Liver (tissue), 9 donors: ENCODE results near the gene EVA1B. TPM values are rescaled to one million over a fixed set of nuclear protein-coding genes. Genes with fewer than 3 reads are reported as not detected.

ENCODE experiments used
- DNase-seq: peaks from one replicate; pipeline ENCODE4 v3.0.0-alpha.2; 2017; ENCODE audit warnings: low spot score
- H3K27ac ChIP-seq, 2 donors: one replicate each; pipeline ENCODE4 v1.7.0; 2013; ENCODE audit warnings: inconsistent platforms in 2 of 2, low read length in 2 of 2, control low read depth in 1 of 2, low read depth in 1 of 2, mild to moderate bottlenecking in 1 of 2
- H3K27me3 ChIP-seq, 4 donors: one replicate each; pipeline versions ENCODE4 v1.6.1 to v1.7.0; 2013; ENCODE audit warnings: low read length in 3 of 4, inconsistent platforms in 1 of 4, mild to moderate bottlenecking in 1 of 4, moderate library complexity in 1 of 4; ENCODE audit not compliant: control insufficient read depth in 4 of 4, insufficient read depth in 4 of 4
- H3K36me3 ChIP-seq, 4 donors: one replicate each; pipeline versions ENCODE4 v1.6.1 to v1.7.0; 2013; ENCODE audit warnings: low read length in 3 of 4, mild to moderate bottlenecking in 3 of 4, low read depth in 1 of 4, moderate library complexity in 1 of 4; ENCODE audit not compliant: control insufficient read depth in 4 of 4, insufficient read depth in 3 of 4
- H3K4me1 ChIP-seq, 4 donors: one replicate each; pipeline versions ENCODE4 v1.6.1 to v1.7.0; 2013; ENCODE audit warnings: low read length in 3 of 4, mild to moderate bottlenecking in 3 of 4, moderate library complexity in 1 of 4; ENCODE audit not compliant: control insufficient read depth in 4 of 4, insufficient read depth in 4 of 4
- H3K4me3 ChIP-seq, 3 donors: one replicate each; pipeline versions ENCODE4 v1.6.1 to v1.7.0; 2013; ENCODE audit warnings: low read length in 3 of 3, control low read depth in 1 of 3, low read depth in 1 of 3, mild to moderate bottlenecking in 1 of 3
- H3K9ac ChIP-seq, 2 donors: one replicate each; pipeline ENCODE4 v1.7.0; 2013; ENCODE audit warnings: low read length in 2 of 2, mild to moderate bottlenecking in 2 of 2, moderate library complexity in 2 of 2, control low read depth in 1 of 2, low read depth in 1 of 2
- H3K9me3 ChIP-seq, 4 donors: one replicate each; pipeline versions ENCODE4 v1.6.1 to v1.7.0; 2013; ENCODE audit warnings: low read length in 3 of 4; ENCODE audit not compliant: control insufficient read depth in 4 of 4
- EGR1 ChIP-seq, 2 donors: IDR thresholded peaks; 2 replicates each; pipeline ENCODE4 v1.6.1; 2016 to 2018; ENCODE audit warnings: antibody characterized with exemption in 2 of 2, low read depth in 2 of 2
- FOXA1 ChIP-seq: IDR thresholded peaks from 2 replicates; pipeline ENCODE4 v1.6.1; 2016; ENCODE audit warnings: antibody characterized with exemption
- FOXA2 ChIP-seq: IDR thresholded peaks from 2 replicates; pipeline ENCODE4 v1.6.1; 2016; ENCODE audit warnings: antibody characterized with exemption
- GABPA ChIP-seq, 2 donors: IDR thresholded peaks in 1 of 2; conservative IDR thresholded peaks in 1 of 2; 2 replicates each; pipeline ENCODE4 v1.6.1; 2016; ENCODE audit warnings: antibody characterized with exemption in 2 of 2, mild to moderate bottlenecking in 1 of 2, moderate library complexity in 1 of 2
- HNF4A ChIP-seq, 2 donors: conservative IDR thresholded peaks; 2 replicates each; pipeline ENCODE4 v1.6.1; 2016; ENCODE audit warnings: antibody characterized with exemption in 2 of 2, mild to moderate bottlenecking in 2 of 2
- HNF4G ChIP-seq: IDR thresholded peaks from 2 replicates; pipeline ENCODE4 v1.6.1; 2016; ENCODE audit warnings: antibody characterized with exemption
- JUND ChIP-seq, 2 donors: IDR thresholded peaks; 2 replicates each; pipeline ENCODE4 v1.6.1; 2016; ENCODE audit warnings: antibody characterized with exemption in 2 of 2
- MAX ChIP-seq: IDR thresholded peaks from 2 replicates; pipeline ENCODE4 v1.6.1; 2016; ENCODE audit warnings: antibody characterized with exemption
- NR2F2 ChIP-seq: IDR thresholded peaks from 2 replicates; pipeline ENCODE4 v1.6.1; 2016; ENCODE audit warnings: antibody characterized with exemption
- RAD21 ChIP-seq, 2 donors: IDR thresholded peaks; 2 replicates each; pipeline ENCODE4 v1.6.1; 2016; ENCODE audit warnings: antibody characterized with exemption in 2 of 2, mild to moderate bottlenecking in 2 of 2
- REST ChIP-seq: IDR thresholded peaks from 2 replicates; pipeline ENCODE4 v1.6.1; 2016; ENCODE audit warnings: antibody characterized with exemption, mild to moderate bottlenecking
- RXRA ChIP-seq, 2 donors: IDR thresholded peaks; 2 replicates each; pipeline ENCODE4 v1.6.1; 2017 to 2018; ENCODE audit warnings: antibody characterized with exemption in 2 of 2, mild to moderate bottlenecking in 1 of 2
- SP1 ChIP-seq: IDR thresholded peaks from 2 replicates; pipeline ENCODE4 v1.6.1; 2018; ENCODE audit warnings: antibody characterized with exemption, mild to moderate bottlenecking
- TAF1 ChIP-seq: conservative IDR thresholded peaks from 2 replicates; pipeline ENCODE4 v1.6.1; 2016; ENCODE audit warnings: antibody characterized with exemption, mild to moderate bottlenecking
- YY1 ChIP-seq: IDR thresholded peaks from 2 replicates; pipeline ENCODE4 v1.6.1; 2016; ENCODE audit warnings: antibody characterized with exemption, mild to moderate bottlenecking
- ZBTB33 ChIP-seq: IDR thresholded peaks from 2 replicates; pipeline ENCODE4 v1.6.1; 2016; ENCODE audit warnings: antibody characterized with exemption
- WGBS: extraction: QIAGEN DNeasy Blood & Tissue Kit; methylation state at CpG from one replicate; pipeline ENCODE4 v1.1.7; 2013; 5-methylcytosine and 5-hydroxymethylcytosine counted together
- polyA plus RNA-seq, 2 donors: library from polyadenylated mRNA; stranded (reverse) in 1 of 2; unstranded in 1 of 2; fragments of 200-250 nt in 1 of 2; fragments of >200 nt in 1 of 2; fragmentation: Nextera tagmentation in 1 of 2; extraction: Ambion mirVana in 1 of 2; gene quantifications; one replicate each; pipeline versions ENCODE4 v1.2.1 to v1.2.3, GENCODE V29; 2013 to 2015
- total RNA-seq, 2 donors: library from RNA; depleted of rRNA; stranded (reverse); fragments of >200 nt; gene quantifications; one replicate each; pipeline ENCODE4 v1.2.3, GENCODE V29; 2014
- TF ChIP-seq, protein P1 (sequence below): fragments of 150-350 bp; IDR thresholded peaks from 2 replicates; pipeline ENCODE4 v1.5.1; 2017; ENCODE audit warnings: improper control_type of control experiment, low read depth, low read length; ENCODE audit not compliant: missing input control
- TF ChIP-seq, protein P2 (sequence below): IDR thresholded peaks from 2 replicates; pipeline ENCODE4 v1.6.1; 2016; ENCODE audit warnings: antibody characterized with exemption
- donor health status: healthy.
- donor health status: healthy.
- donor health status: healthy.
- donor health status: healthy.
- donor health status: healthy.

The EVA1B gene
- total and polyA plus RNA-seq, 4 donors, result 3.3 to 22.7 (median 8.4) TPM

DNA sequence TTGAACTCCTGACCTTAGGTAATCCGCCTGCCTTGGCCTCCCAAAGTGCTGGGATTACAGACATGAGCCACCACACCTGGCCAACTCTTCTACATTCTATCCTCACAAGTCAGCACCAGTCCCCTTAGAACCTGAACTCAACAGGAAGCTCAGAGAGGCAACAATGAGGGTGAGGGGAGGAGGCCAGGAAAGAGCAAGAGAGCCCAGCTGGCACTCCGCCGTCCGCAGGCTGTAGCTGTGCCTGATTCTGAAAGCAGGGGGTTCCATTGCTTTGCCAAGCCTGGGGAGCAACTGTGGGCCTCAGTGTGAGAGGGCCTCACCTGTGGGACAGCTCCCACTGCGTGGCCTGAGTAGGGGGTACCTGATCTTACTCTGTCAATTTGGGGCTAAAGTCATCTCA is 43.6 kb upstream of the EVA1B start:
- DNase-seq, result no peak
- H3K36me3 ChIP-seq, result peaks cover 0 to 13% (median 8%) of the 10 kb centered on the region in 4 donors
- no peak overlapping the region for H3K9ac ChIP-seq
- peak overlapping the region in 1 of 2 donors; percentile 33 for H3K27ac ChIP-seq
- no peaks in the 10 kb centered on the region for H3K27me3 ChIP-seq
- no peak overlapping the region for H3K4me3 ChIP-seq
- H3K9me3 ChIP-seq, result no peaks in the 10 kb centered on the region
- WGBS, result 85% methylated on average over 5 of the region's 5 CpGs
- no peak for TF ChIP-seq NR2F2
- no peak for TF ChIP-seq YY1
- TF ChIP-seq JUND (IDR thresholded peaks at IDR 0.05), result no peak
- TF ChIP-seq EGR1 (IDR thresholded peaks at IDR 0.05; ENCODE audit: low read depth in 2 of 2), result no peak
- TF ChIP-seq FOXA1, result no peak
- TF ChIP-seq TAF1, result no peak
- no peak for TF ChIP-seq HNF4G
- no peak for TF ChIP-seq MAX
- TF ChIP-seq, protein P1, sequence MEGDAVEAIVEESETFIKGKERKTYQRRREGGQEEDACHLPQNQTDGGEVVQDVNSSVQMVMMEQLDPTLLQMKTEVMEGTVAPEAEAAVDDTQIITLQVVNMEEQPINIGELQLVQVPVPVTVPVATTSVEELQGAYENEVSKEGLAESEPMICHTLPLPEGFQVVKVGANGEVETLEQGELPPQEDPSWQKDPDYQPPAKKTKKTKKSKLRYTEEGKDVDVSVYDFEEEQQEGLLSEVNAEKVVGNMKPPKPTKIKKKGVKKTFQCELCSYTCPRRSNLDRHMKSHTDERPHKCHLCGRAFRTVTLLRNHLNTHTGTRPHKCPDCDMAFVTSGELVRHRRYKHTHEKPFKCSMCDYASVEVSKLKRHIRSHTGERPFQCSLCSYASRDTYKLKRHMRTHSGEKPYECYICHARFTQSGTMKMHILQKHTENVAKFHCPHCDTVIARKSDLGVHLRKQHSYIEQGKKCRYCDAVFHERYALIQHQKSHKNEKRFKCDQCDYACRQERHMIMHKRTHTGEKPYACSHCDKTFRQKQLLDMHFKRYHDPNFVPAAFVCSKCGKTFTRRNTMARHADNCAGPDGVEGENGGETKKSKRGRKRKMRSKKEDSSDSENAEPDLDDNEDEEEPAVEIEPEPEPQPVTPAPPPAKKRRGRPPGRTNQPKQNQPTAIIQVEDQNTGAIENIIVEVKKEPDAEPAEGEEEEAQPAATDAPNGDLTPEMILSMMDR, result no peak
- no peak for TF ChIP-seq ZBTB33
- H3K4me1 ChIP-seq, result peaks cover 0 to 9% (median 4%) of the 10 kb centered on the region in 4 donors

GRCh38 chr1:36366091-36366661 is 42.7 kb upstream of the EVA1B start:
- H3K9me3 ChIP-seq, result no peaks in the 10 kb centered on the region
- peaks cover 0 to 9% (median 3%) of the 10 kb centered on the region in 4 donors for H3K4me1 ChIP-seq
- no peak overlapping the region for H3K9ac ChIP-seq
- peak overlapping the region; percentile 15 to 63 for H3K27ac ChIP-seq
- 75% methylated on average over 18 of the region's 18 CpGs for WGBS
- H3K27me3 ChIP-seq, result no peaks in the 10 kb centered on the region
- TF ChIP-seq ZBTB33 (no peak), HNF4A (conservative IDR thresholded peaks at IDR 0.05) (no peak), FOXA1 (no peak), RXRA (IDR thresholded peaks at IDR 0.05) (no peak), SP1 (no peak), EGR1 (IDR thresholded peaks at IDR 0.05; ENCODE audit: low read depth in 2 of 2) (no peak), GABPA (IDR thresholded peaks at IDR 0.05 in 1 of 2, conservative IDR thresholded peaks at IDR 0.05 in 1 of 2) (no peak), FOXA2 (no peak), RAD21 (IDR thresholded peaks at IDR 0.05) (no peak), REST (no peak), TAF1 (no peak), YY1 (no peak), MAX (no peak)
- TF ChIP-seq, protein P2, sequence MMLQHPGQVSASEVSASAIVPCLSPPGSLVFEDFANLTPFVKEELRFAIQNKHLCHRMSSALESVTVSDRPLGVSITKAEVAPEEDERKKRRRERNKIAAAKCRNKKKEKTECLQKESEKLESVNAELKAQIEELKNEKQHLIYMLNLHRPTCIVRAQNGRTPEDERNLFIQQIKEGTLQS, result no peak
- TF ChIP-seq, protein P1, result no peak
- no peak for DNase-seq
- peaks cover 0 to 21% (median 10%) of the 10 kb centered on the region in 4 donors for H3K36me3 ChIP-seq
- no peak overlapping the region for H3K4me3 ChIP-seq
